NCI-H524 treated with DMSO at 0.1 percent for 48 hours (cell line): ENCODE results near the gene PPM1J.

Experiments
- DNase-seq: peaks from one replicate; lab custom pipeline; 2025; lab: John Stamatoyannopoulos, UW

The PPM1J gene

GRCh38 chr1:112704934-112705627 lies 10.1 kb downstream of the PPM1J start:
- no peak for DNase-seq

- no peak for DNase-seq
Measured at GRCh38 chr1:112704391-112704933, 10.7 kb downstream of the PPM1J start.

- no peak for DNase-seq
Measured at GRCh38 chr1:112703706-112704105, 11.4 kb downstream of the PPM1J start.

- DNase-seq, result no peak
Measured at GRCh38 chr1:112702420-112703261, 12.5 kb downstream of the PPM1J start.

- no peak for DNase-seq
Measured at GRCh38 chr1:112702067-112702395, 13.1 kb downstream of the PPM1J start.

GRCh38 chr1:112701227-112702066 lies 13.7 kb downstream of the PPM1J start:
- DNase-seq, result no peak

GRCh38 chr1:112700290-112701226 lies 14.6 kb downstream of the PPM1J start:
- no peak for DNase-seq

GRCh38 chr1:112699425-112700144 lies 15.5 kb downstream of the PPM1J start:
- DNase-seq, result no peak

- no peak for DNase-seq
Measured at GRCh38 chr1:112698366-112699310, 16.5 kb downstream of the PPM1J start.

GRCh38 chr1:112697781-112698201 lies 17.3 kb downstream of the PPM1J start:
- no peak for DNase-seq

- no peak for DNase-seq
Measured at GRCh38 chr1:112696578-112697314, 18.4 kb downstream of the PPM1J start.

- no peak for DNase-seq
Measured at GRCh38 chr1:112695276-112695675, 19.9 kb downstream of the PPM1J start.

GRCh38 chr1:112694363-112694929 lies 20.7 kb downstream of the PPM1J start:
- no peak for DNase-seq

GRCh38 chr1:112693821-112694220 lies 21.3 kb downstream of the PPM1J start:
- DNase-seq, result no peak

GRCh38 chr1:112692681-112693080 lies 22.5 kb downstream of the PPM1J start:
- no peak for DNase-seq

GRCh38 chr1:112689842-112690237 lies 25.3 kb downstream of the PPM1J start:
- no peak for DNase-seq

- no peak for DNase-seq
Measured at GRCh38 chr1:112689196-112689841, 25.8 kb downstream of the PPM1J start.

GRCh38 chr1:112688781-112689193 lies 26.3 kb downstream of the PPM1J start:
- no peak for DNase-seq
